Naive B cell (primary cell): ENCODE results near the gene USB1. TPM values are rescaled to one million over a fixed set of nuclear protein-coding genes. Genes with fewer than 3 reads are reported as not detected.
A peak's percentile ranks its signal among the peaks of the same experiment; 100 is the strongest.

Experiments
- ATAC-seq, 2 donors: fragments of 150-1000 bp; cut with Tn5 transposase; 2 replicates each; pipeline ENCODE4 v1.10.0; 2021; ENCODE audit warnings: low read depth in 2 of 2, mild to moderate bottlenecking in 2 of 2, moderate library complexity in 2 of 2
- DNase-seq: peaks from one replicate; pipeline ENCODE4 v3.0.0; 2022
- H3K27ac Mint-ChIP-seq, 6 donors: one replicate each; pipeline ENCODE4 v1.8.0; 2020 to 2022; ENCODE audit warnings: mild to moderate bottlenecking in 6 of 6, mixed read lengths in 6 of 6, moderate library complexity in 5 of 6, inconsistent platforms in 2 of 6
- H3K27me3 Mint-ChIP-seq, 3 donors: one replicate each; pipeline ENCODE4 v1.8.0; 2021 to 2022; ENCODE audit warnings: mixed read lengths in 3 of 3, mild to moderate bottlenecking in 1 of 3
- H3K36me3 Mint-ChIP-seq, 2 donors: one replicate each; pipeline ENCODE4 v1.8.0; 2020 to 2022; ENCODE audit warnings: mixed read lengths in 2 of 2, inconsistent platforms in 1 of 2, mild to moderate bottlenecking in 1 of 2
- H3K4me1 Mint-ChIP-seq, 3 donors: one replicate each; pipeline ENCODE4 v1.8.0; 2020 to 2022; ENCODE audit warnings: mixed read lengths in 3 of 3, inconsistent platforms in 1 of 3, mild to moderate bottlenecking in 1 of 3, moderate library complexity in 1 of 3
- H3K4me3 Mint-ChIP-seq, 8 donors: one replicate each; pipeline ENCODE4 v1.8.0; 2020 to 2022; ENCODE audit warnings: mild to moderate bottlenecking in 8 of 8, mixed read lengths in 8 of 8, moderate library complexity in 8 of 8, inconsistent platforms in 2 of 8
- H3K9me3 Mint-ChIP-seq, 7 donors: one replicate each; pipeline ENCODE4 v1.8.0; 2020 to 2022; ENCODE audit warnings: mixed read lengths in 7 of 7, mild to moderate bottlenecking in 5 of 7, inconsistent platforms in 2 of 7, moderate library complexity in 1 of 7
- polyA plus RNA-seq, 6 donors: library from polyadenylated mRNA; unstranded; fragments of 300-500 nt; fragmentation: Illumina TruSeq; gene quantifications; one replicate each; pipeline ENCODE4 v1.2.3, GENCODE V29; 2021; ENCODE audit warnings: low read depth in 6 of 6

USB1 gene
- polyA plus RNA-seq, 6 donors from 2014 or later = 19.8 to 30.5 (median 25.8) TPM

GRCh38 chr16:58047557-58048348, 46.5 kb downstream of the USB1 start:
- DNase-seq = no peak
- no peak for ATAC-seq

GRCh38 chr16:58048494-58049231, 47.5 kb downstream of the USB1 start:
- no peak for ATAC-seq
- peaks cover 0 to 8% (median 5%) of the 10 kb centered on the region in 7 donors for H3K9me3 Mint-ChIP-seq
- peak overlapping the region in 1 of 8 donors; percentile 30 for H3K4me3 Mint-ChIP-seq
- no peaks in the 10 kb centered on the region for H3K36me3 Mint-ChIP-seq
- DNase-seq = no peak
- no peak overlapping the region for H3K27ac Mint-ChIP-seq
- no peaks in the 10 kb centered on the region for H3K4me1 Mint-ChIP-seq
- H3K27me3 Mint-ChIP-seq = peaks cover 0 to 20% (median 11%) of the 10 kb centered on the region in 3 donors

More at GRCh38 chr16:58047557-58048348, 46.5 kb downstream of the USB1 start:
- Mint-ChIP-seq H3K27me3 (peaks cover 0 to 20% (median 11%) of the 10 kb centered on the region in 3 donors), H3K4me3 (no peak overlapping the region), H3K9me3 (peaks cover 0 to 8% (median 5%) of the 10 kb centered on the region in 7 donors), H3K36me3 (no peaks in the 10 kb centered on the region), H3K27ac (no peak overlapping the region), H3K4me1 (no peaks in the 10 kb centered on the region)

GRCh38 chr16:58049232-58050185, 48.3 kb downstream of the USB1 start:
- H3K36me3 Mint-ChIP-seq = no peaks in the 10 kb centered on the region
- H3K9me3 Mint-ChIP-seq = peaks cover 0 to 8% (median 5%) of the 10 kb centered on the region in 7 donors
- H3K27me3 Mint-ChIP-seq = peaks cover 0 to 20% (median 11%) of the 10 kb centered on the region in 3 donors
- no peaks in the 10 kb centered on the region for H3K4me1 Mint-ChIP-seq
- no peak for ATAC-seq
- no peak for DNase-seq
- H3K27ac Mint-ChIP-seq = peak overlapping the region in 3 of 6 donors; percentile 41 to 66 (median 45)
- H3K4me3 Mint-ChIP-seq = no peak overlapping the region

GRCh38 chr16:58051296-58051695, 50.1 kb downstream of the USB1 start:
- DNase-seq = no peak
- ATAC-seq = no peak
- Mint-ChIP-seq H3K4me3 (no peak overlapping the region), H3K27me3 (peaks cover 0 to 20% (median 16%) of the 10 kb centered on the region in 3 donors), H3K36me3 (no peaks in the 10 kb centered on the region), H3K27ac (no peak overlapping the region), H3K4me1 (no peaks in the 10 kb centered on the region), H3K9me3 (peaks cover 0 to 8% (median 5%) of the 10 kb centered on the region in 7 donors)

- H3K27me3 Mint-ChIP-seq = peaks cover 0 to 20% (median 18%) of the 10 kb centered on the region in 3 donors
- H3K4me3 Mint-ChIP-seq = no peak overlapping the region
- H3K4me1 Mint-ChIP-seq = no peaks in the 10 kb centered on the region
- no peaks in the 10 kb centered on the region for H3K36me3 Mint-ChIP-seq
- DNase-seq (no peak), ATAC-seq (no peak)
- H3K9me3 Mint-ChIP-seq = peaks cover 0 to 8% (median 5%) of the 10 kb centered on the region in 7 donors
- H3K27ac Mint-ChIP-seq = no peak overlapping the region
Observed at GRCh38 chr16:58051821-58052603, 50.8 kb downstream of the USB1 start.

- DNase-seq = no peak
- H3K27me3 Mint-ChIP-seq = peaks cover 0 to 28% (median 20%) of the 10 kb centered on the region in 3 donors
- H3K9me3 Mint-ChIP-seq = peaks cover 0 to 8% (median 5%) of the 10 kb centered on the region in 7 donors
- ATAC-seq = no peak
- H3K27ac Mint-ChIP-seq = no peak overlapping the region
- no peak overlapping the region for H3K4me3 Mint-ChIP-seq
- no peaks in the 10 kb centered on the region for H3K36me3 Mint-ChIP-seq
- no peaks in the 10 kb centered on the region for H3K4me1 Mint-ChIP-seq
Observed at GRCh38 chr16:58053682-58054005, 52.4 kb downstream of the USB1 start.

- no peaks in the 10 kb centered on the region for H3K4me1 Mint-ChIP-seq
- ATAC-seq (no peak), DNase-seq (no peak)
- no peak overlapping the region for H3K27ac Mint-ChIP-seq
- no peaks in the 10 kb centered on the region for H3K36me3 Mint-ChIP-seq
- peaks cover 0 to 28% (median 20%) of the 10 kb centered on the region in 3 donors for H3K27me3 Mint-ChIP-seq
- H3K9me3 Mint-ChIP-seq = peaks cover 0 to 8% (median 5%) of the 10 kb centered on the region in 7 donors
- H3K4me3 Mint-ChIP-seq = no peak overlapping the region
Observed at GRCh38 chr16:58054289-58054688, 53.1 kb downstream of the USB1 start.

GRCh38 chr16:58056580-58056979, 55.4 kb downstream of the USB1 start:
- no peaks in the 10 kb centered on the region for H3K4me1 Mint-ChIP-seq
- no peaks in the 10 kb centered on the region for H3K36me3 Mint-ChIP-seq
- H3K4me3 Mint-ChIP-seq = no peak overlapping the region
- DNase-seq = no peak
- H3K27ac Mint-ChIP-seq = no peak overlapping the region
- H3K27me3 Mint-ChIP-seq = peaks cover 0 to 17% (median 0%) of the 10 kb centered on the region in 3 donors
- no peaks in the 10 kb centered on the region for H3K9me3 Mint-ChIP-seq
- no peak for ATAC-seq

GRCh38 chr16:58057121-58057520, 55.9 kb downstream of the USB1 start:
- Mint-ChIP-seq H3K36me3 (no peaks in the 10 kb centered on the region), H3K27me3 (peaks cover 0 to 17% (median 0%) of the 10 kb centered on the region in 3 donors), H3K4me3 (no peak overlapping the region), H3K27ac (no peak overlapping the region), H3K9me3 (no peaks in the 10 kb centered on the region), H3K4me1 (no peaks in the 10 kb centered on the region)
- no peak for ATAC-seq
- DNase-seq = no peak

GRCh38 chr16:58057784-58058183, 56.6 kb downstream of the USB1 start:
- peaks cover 0 to 21% (median 0%) of the 10 kb centered on the region in 3 donors for H3K27me3 Mint-ChIP-seq
- no peak for ATAC-seq
- no peaks in the 10 kb centered on the region for H3K9me3 Mint-ChIP-seq
- no peak overlapping the region for H3K27ac Mint-ChIP-seq
- DNase-seq = no peak
- H3K4me3 Mint-ChIP-seq = no peak overlapping the region
- no peaks in the 10 kb centered on the region for H3K4me1 Mint-ChIP-seq
- H3K36me3 Mint-ChIP-seq = no peaks in the 10 kb centered on the region

- Mint-ChIP-seq H3K27me3 (peaks cover 0 to 7% (median 0%) of the 10 kb centered on the region in 3 donors), H3K9me3 (no peaks in the 10 kb centered on the region), H3K4me3 (no peak overlapping the region), H3K27ac (no peak overlapping the region), H3K36me3 (no peaks in the 10 kb centered on the region), H3K4me1 (no peaks in the 10 kb centered on the region)
- DNase-seq (no peak), ATAC-seq (no peak)
Observed at GRCh38 chr16:58062821-58063220, 61.6 kb downstream of the USB1 start.

- DNase-seq (no peak), ATAC-seq (no peak)
- Mint-ChIP-seq H3K4me3 (no peak overlapping the region), H3K27ac (peak overlapping the region in 1 of 6 donors; percentile 83), H3K27me3 (peaks cover 0 to 5% (median 0%) of the 10 kb centered on the region in 3 donors), H3K36me3 (no peaks in the 10 kb centered on the region), H3K9me3 (no peaks in the 10 kb centered on the region), H3K4me1 (no peaks in the 10 kb centered on the region)
Observed at GRCh38 chr16:58063377-58064076, 62.3 kb downstream of the USB1 start.
